ENCODE data around the gene THBS2.
"Not testable (repeated sequence)": the region's sequence is repeated elsewhere in the genome, so short reads cannot be mapped to it uniquely, and the experiment has no call there.

Gene THBS2

DNA sequence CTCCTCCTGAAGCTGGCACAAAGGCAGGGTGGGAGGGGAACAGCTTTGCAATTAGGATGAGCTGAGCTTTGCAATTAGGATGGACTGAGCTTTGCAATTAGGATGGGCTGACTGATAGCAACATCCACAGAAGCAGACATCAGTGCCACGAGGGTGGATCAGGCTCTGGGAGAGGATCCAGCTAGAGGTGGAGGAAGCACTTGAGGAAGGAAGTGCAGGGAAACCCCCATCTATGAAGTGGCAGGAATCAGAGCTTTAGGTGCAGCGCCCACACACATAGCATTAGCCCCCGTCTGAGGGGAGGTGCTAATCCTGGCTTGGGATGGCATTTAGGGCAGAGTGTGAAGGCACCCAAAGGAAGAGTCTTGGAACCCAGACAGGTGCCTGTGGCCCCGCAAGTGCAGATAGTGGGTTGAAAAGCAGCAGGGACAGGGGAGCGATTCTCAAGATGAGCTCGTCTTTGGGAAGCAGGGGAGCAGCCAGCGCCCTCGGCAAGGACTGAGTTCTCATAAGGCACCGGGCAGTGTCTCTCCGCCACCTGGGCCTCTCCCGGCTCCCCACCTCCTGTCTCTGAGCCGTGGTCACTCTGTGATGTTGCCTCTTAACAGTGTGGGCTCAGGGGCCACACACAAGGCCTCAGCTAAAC, 12.0 kb upstream of the THBS2 start:
- TF ChIP-seq, protein P1, sequence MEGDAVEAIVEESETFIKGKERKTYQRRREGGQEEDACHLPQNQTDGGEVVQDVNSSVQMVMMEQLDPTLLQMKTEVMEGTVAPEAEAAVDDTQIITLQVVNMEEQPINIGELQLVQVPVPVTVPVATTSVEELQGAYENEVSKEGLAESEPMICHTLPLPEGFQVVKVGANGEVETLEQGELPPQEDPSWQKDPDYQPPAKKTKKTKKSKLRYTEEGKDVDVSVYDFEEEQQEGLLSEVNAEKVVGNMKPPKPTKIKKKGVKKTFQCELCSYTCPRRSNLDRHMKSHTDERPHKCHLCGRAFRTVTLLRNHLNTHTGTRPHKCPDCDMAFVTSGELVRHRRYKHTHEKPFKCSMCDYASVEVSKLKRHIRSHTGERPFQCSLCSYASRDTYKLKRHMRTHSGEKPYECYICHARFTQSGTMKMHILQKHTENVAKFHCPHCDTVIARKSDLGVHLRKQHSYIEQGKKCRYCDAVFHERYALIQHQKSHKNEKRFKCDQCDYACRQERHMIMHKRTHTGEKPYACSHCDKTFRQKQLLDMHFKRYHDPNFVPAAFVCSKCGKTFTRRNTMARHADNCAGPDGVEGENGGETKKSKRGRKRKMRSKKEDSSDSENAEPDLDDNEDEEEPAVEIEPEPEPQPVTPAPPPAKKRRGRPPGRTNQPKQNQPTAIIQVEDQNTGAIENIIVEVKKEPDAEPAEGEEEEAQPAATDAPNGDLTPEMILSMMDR (IDR thresholded peaks at IDR 0.05; ENCODE audit: insufficient read depth, low read length, missing control alignments), result no peak
- DNase-seq (ENCODE audit: low read depth, low spot score), result no peak
- POLR2A ChIA-PET, result interaction anchor here (1.2 kb wide), 1 partner anchor 13 kb away, joined by 3 read pairs; no protein-coding TSS in a partner anchor
- CTCF ChIA-PET, result interaction anchor here (0.7 to 1.8 kb wide), 3 partner anchors 9 to 61 kb away, joined by 3 to 4 read pairs (median 3); no protein-coding TSS in a partner anchor
- no peak overlapping the region for H3K4me3 ChIP-seq (ENCODE audit: low read depth, low read length)

DNA sequence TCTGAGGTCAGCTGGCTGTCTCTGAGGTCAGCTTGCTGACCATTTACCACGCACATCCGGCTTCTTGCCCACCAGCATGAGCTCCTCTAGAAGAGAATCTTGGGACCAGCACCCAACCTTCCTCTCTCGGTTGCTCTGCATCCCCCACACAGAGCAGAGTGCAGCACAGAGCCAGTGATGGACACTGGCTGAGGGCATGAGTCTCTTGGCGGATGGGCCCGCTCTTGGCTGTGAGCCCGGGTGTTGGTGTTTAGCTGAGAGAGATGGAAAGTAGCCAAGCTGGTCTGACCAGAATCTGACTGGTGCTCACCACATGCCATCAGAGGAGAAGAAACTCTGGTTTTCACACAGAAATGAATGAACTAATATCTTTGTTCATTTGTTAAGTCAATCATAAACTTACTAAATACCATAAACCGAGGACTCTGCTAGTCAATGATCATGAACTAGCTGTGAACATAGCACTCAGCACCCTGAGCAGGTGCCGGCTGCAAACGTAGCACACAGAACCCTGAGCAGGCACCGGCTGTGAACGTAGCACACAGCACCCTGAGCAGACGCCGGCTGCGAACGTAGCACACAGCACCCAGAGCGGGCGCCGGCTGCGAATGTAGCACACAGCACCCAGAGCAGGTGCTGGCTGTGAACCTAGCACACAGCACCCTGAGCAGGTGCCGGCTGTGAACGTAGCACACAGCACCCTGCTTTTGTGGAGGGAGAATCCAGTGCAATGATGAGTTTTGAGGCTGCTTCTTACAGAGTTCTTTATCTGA, 10.4 kb upstream of the THBS2 start:
- TF ChIP-seq, protein P1 (IDR thresholded peaks at IDR 0.05; ENCODE audit: insufficient read depth, low read length, missing control alignments), result no peak
- no peak for DNase-seq (ENCODE audit: low read depth, low spot score)
- POLR2A ChIA-PET, result no interaction called here
- CTCF ChIA-PET, result no interaction called here
- H3K4me3 ChIP-seq (ENCODE audit: low read depth, low read length), result no peak overlapping the region

GRCh38 chr6:169263374-169263773, 9.7 kb upstream of the THBS2 start:
- ChIA-PET CTCF (no interaction called here), POLR2A (no interaction called here)
- DNase-seq (ENCODE audit: low read depth, low spot score), result no peak
- TF ChIP-seq, protein P1 (IDR thresholded peaks at IDR 0.05; ENCODE audit: insufficient read depth, low read length, missing control alignments), result no peak
- no peak overlapping the region for H3K4me3 ChIP-seq (ENCODE audit: low read depth, low read length)

DNA sequence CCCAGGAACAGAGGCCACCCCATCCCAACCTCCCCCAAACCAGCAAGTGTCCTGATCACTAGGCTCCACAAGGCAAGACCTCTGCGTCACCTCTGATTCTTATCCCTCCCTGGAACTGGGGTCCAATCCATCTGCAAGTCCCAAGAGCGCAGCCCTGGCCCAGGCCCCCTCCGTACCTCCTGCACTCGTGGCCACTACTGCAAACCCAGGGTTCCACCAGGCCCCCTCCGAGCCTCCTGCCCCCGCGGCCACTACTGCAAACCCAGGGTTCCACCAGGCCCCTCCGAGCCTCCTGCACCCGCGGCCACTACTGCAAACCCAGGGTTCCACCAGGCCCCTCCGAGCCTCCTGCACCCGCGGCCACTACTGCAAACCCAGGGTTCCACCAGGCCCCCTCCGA, 9.0 kb upstream of the THBS2 start:
- DNase-seq (ENCODE audit: low read depth, low spot score); H3K4me3 ChIP-seq (ENCODE audit: low read depth, low read length); CTCF ChIA-PET; POLR2A ChIA-PET: not testable (repeated sequence)

GRCh38 chr6:169256518-169256917, 2.9 kb upstream of the THBS2 start:
- H3K4me3 ChIP-seq (ENCODE audit: low read depth, low read length), result no peak overlapping the region
- TF ChIP-seq, protein P1 (IDR thresholded peaks at IDR 0.05; ENCODE audit: insufficient read depth, low read length, missing control alignments), result no peak
- DNase-seq (ENCODE audit: low read depth, low spot score), result no peak
- ChIA-PET POLR2A (no interaction called here), CTCF (interaction anchor here (1.2 kb wide), 1 partner anchor 13 kb away, joined by 3 read pairs; no protein-coding TSS in a partner anchor)

DNA sequence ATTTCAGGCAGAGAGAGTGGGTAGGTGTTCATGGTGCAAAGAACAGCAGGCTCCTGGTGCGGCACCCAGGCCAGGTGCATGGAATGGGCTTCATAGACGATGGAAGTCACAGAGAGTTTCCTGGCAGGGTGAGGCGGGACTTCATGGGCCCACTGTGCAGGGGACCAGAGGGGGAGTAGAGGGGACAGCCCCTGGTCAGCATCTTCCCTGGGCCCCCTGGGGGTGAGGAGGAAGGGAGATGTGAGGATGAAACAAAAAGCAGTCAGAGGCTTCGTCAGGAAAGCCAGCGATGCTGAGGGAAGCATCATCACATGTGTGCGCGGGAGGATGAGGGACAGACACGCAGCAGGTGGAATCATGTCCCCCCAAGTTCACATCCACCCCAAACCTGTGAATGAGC, 2.4 kb upstream of the THBS2 start:
- TF ChIP-seq, protein P1 (IDR thresholded peaks at IDR 0.05; ENCODE audit: insufficient read depth, low read length, missing control alignments), result no peak
- H3K4me3 ChIP-seq (ENCODE audit: low read depth, low read length), result no peak overlapping the region
- CTCF ChIA-PET, result interaction anchor here (1.2 kb wide), 1 partner anchor 13 kb away, joined by 3 read pairs; no protein-coding TSS in a partner anchor
- no peak for DNase-seq (ENCODE audit: low read depth, low spot score)
- POLR2A ChIA-PET, result no interaction called here

Data from AG04449 (cell line).